Chondrocyte (in vitro differentiated cells): ENCODE data around the gene KLF16. TPM values are rescaled to one million over a fixed set of nuclear protein-coding genes. Genes with fewer than 3 reads are reported as not detected.

Experiments used
- DNase-seq: peaks from one replicate; pipeline ENCODE4 v3.0.0; 2021; ENCODE audit warnings: mixed read lengths, low spot score
- H3K27ac Mint-ChIP-seq: one replicate; pipeline ENCODE4 v1.8.0; 2021; ENCODE audit warnings: mild to moderate bottlenecking, moderate library complexity, mixed read lengths; ENCODE audit not compliant: unreplicated experiment
- H3K27me3 Mint-ChIP-seq: 2 replicates; pipeline ENCODE4 v1.8.0; 2021; ENCODE audit warnings: low read depth, mixed read lengths
- H3K36me3 Mint-ChIP-seq: 2 replicates; pipeline ENCODE4 v1.8.0; 2021; ENCODE audit warnings: low read depth, mixed read lengths
- H3K4me1 Mint-ChIP-seq: 2 replicates; pipeline ENCODE4 v1.8.0; 2021; ENCODE audit warnings: low read depth, mild to moderate bottlenecking, mixed read lengths
- H3K4me3 Mint-ChIP-seq: one replicate; pipeline ENCODE4 v1.8.0; 2021; ENCODE audit warnings: mild to moderate bottlenecking, moderate library complexity, mixed read lengths; ENCODE audit not compliant: unreplicated experiment
- H3K9me3 Mint-ChIP-seq: 2 replicates; pipeline ENCODE4 v1.8.0; 2021; ENCODE audit warnings: low read depth, mixed read lengths
- total RNA-seq: library from RNA; stranded (reverse); gene quantifications from 3 replicates; pipeline ENCODE4 v1.2.1, GENCODE V29; 2021
- TF ChIP-seq, protein P1 (sequence below): fragments of 200-600 bp; sonication (generic); IDR thresholded peaks from 2 replicates; pipeline ENCODE4 v1.5.0; 2021; ENCODE audit warnings: antibody characterized with exemption, mild to moderate bottlenecking, moderate library complexity

KLF16 gene
- total RNA-seq, 1 donor from 2014 or later, result 38.9 TPM

DNA sequence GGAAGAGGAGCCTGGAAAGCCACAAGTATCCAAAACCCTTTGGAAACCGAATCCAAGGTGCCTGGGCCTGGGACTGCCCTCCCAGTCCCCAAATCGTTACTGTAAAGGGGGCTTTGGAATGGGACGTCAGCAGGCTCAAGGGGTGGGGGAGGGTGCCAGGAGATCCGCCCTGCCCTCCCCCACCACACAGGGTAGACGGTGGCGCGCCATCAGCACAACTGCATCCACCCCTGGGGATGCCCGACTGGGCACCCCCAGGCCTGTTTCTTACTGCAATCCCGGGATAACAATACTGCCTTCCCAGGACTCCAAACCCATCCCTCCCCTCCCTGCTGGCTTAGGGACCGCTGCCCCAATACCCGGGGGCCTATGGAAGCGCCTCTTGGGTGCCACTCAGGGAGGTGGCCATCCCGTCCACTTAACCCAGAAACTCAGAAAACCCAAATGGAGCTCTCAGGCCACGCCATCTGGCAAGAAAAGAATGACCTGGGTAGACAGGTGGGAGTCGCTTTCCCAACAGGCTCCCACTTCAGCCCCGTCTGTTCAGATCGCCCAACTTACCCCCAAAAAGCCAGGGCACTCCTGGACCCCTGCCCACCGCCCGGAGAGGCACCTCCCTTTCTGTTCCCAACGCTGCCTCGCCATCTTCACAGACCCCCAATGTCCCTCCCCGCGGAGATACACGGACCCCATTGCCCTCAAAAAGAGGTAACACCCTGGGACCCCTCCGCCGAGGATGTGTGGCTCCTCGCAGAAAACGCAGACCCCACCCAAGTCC lies 2.4 kb downstream of the KLF16 start:
- no peaks in the 10 kb centered on the region for H3K9me3 Mint-ChIP-seq
- peaks cover 49% of the 10 kb centered on the region for H3K4me1 Mint-ChIP-seq
- no peak for DNase-seq
- peak overlapping the region; percentile 88 for H3K4me3 Mint-ChIP-seq
- no peaks in the 10 kb centered on the region for H3K27me3 Mint-ChIP-seq
- TF ChIP-seq, protein P1, sequence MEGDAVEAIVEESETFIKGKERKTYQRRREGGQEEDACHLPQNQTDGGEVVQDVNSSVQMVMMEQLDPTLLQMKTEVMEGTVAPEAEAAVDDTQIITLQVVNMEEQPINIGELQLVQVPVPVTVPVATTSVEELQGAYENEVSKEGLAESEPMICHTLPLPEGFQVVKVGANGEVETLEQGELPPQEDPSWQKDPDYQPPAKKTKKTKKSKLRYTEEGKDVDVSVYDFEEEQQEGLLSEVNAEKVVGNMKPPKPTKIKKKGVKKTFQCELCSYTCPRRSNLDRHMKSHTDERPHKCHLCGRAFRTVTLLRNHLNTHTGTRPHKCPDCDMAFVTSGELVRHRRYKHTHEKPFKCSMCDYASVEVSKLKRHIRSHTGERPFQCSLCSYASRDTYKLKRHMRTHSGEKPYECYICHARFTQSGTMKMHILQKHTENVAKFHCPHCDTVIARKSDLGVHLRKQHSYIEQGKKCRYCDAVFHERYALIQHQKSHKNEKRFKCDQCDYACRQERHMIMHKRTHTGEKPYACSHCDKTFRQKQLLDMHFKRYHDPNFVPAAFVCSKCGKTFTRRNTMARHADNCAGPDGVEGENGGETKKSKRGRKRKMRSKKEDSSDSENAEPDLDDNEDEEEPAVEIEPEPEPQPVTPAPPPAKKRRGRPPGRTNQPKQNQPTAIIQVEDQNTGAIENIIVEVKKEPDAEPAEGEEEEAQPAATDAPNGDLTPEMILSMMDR, result no peak
- peak overlapping the region; percentile 87 for H3K27ac Mint-ChIP-seq
- no peaks in the 10 kb centered on the region for H3K36me3 Mint-ChIP-seq

DNA sequence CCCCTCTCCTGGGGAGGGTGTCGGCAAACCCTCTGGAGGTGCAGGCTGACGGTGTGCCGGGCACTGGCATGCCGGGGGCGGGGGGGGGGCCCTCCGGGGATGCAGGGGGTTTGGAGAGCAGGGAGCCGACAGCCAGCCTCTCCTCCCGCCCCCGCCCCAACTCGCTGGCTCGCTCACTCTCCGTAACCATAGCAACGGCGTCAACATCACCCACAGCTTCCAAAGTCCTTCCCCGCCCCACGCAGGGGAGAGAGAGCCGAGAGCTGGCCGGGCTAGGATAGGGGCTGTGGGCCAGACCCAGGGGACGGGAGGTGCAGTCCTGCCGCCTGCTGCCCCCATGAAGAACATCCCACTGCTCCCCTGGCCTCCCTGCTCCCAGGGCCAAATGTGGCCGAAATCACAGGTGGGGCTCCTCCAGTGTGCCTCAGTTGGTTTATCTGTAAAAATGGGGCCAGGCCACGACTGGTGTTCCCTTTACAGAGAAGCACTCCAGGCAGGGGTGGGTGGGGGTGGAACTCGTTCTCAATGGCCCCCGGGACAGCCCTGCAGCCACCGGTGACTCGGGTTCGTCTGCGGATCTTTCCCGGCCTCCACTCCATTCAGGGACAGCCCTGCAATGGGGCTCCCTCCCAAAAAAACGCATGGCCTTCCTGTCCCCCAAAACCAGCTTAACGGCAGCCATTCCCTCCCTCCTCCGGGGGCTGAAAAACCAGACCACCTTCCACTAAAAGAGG lies 3.2 kb downstream of the KLF16 start:
- Mint-ChIP-seq H3K4me3 (no peak overlapping the region), H3K27ac (peak overlapping the region; percentile 41)

DNA sequence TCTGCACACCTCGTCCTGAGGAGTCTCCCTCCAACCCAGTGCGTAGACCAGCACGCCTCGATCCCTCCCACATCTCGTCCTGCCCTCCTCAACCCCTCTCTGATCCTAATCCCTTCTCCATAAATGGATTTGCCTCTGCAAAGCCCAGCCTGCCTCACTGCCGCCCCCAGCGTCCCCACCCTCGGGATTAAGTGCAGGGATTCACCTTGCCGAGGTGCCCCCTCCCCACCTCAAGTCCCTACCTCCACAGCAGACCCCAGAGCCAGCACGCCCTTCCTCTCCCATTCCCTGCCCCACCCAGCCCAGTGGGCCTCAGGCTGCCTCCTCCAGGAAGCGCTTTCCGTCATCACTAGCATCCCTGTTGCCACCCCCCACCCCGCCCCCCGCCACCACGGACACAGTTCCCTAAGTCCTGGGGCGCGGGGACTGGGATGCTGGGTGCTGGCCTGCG lies 4.0 kb downstream of the KLF16 start:
- DNase-seq, result no peak
- H3K4me1 Mint-ChIP-seq, result peaks cover 62% of the 10 kb centered on the region
- H3K9me3 Mint-ChIP-seq, result no peaks in the 10 kb centered on the region
- H3K4me3 Mint-ChIP-seq, result no peak overlapping the region
- H3K27ac Mint-ChIP-seq, result peak overlapping the region; percentile 72
- H3K27me3 Mint-ChIP-seq, result no peaks in the 10 kb centered on the region
- TF ChIP-seq, protein P1, result no peak
- H3K36me3 Mint-ChIP-seq, result no peaks in the 10 kb centered on the region

More for the DNA sequence above, 3.2 kb downstream of the KLF16 start:
- H3K4me1 Mint-ChIP-seq, result peaks cover 55% of the 10 kb centered on the region
- DNase-seq, result no peak
- TF ChIP-seq, protein P1, result no peak
- H3K9me3 Mint-ChIP-seq, result no peaks in the 10 kb centered on the region
- no peaks in the 10 kb centered on the region for H3K36me3 Mint-ChIP-seq
- H3K27me3 Mint-ChIP-seq, result no peaks in the 10 kb centered on the region

DNA sequence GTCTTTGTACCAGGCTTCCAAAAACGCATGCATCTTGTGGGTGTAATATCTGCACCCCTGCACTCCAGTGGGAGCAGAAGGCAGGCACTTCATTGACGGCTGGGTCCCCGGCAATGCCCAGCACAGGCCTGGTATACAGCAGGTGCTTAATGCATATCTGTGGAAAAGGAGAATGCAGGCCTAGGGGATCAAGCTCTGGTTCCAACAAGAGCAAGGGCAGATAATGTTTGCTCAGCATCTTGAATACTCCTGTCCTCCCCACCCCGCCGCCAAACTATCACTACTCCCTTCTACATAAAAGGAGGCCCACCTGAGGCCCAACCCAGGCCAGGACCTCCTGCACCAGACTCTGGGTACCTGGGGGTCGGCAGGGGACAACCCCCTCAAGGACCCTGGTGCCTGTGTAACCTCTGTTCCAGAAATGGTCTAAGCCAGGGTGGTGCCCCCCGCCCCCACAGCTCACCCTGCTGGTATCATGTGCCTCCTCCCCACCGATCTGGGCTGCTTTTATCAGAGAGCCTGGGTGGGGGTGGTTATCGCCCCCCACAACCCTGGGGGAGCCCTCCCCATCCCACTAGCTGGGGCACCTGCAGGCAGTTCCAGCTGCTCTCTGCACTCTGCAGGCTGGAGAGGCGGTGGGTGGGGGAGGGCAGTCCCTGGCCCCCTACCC lies 4.8 kb downstream of the KLF16 start:
- H3K27me3 Mint-ChIP-seq, result no peaks in the 10 kb centered on the region
- no peak overlapping the region for H3K4me3 Mint-ChIP-seq
- peaks cover 62% of the 10 kb centered on the region for H3K4me1 Mint-ChIP-seq
- no peak overlapping the region for H3K27ac Mint-ChIP-seq
- no peak for DNase-seq
- H3K36me3 Mint-ChIP-seq, result no peaks in the 10 kb centered on the region
- TF ChIP-seq, protein P1, result no peak
- H3K9me3 Mint-ChIP-seq, result no peaks in the 10 kb centered on the region
